22Rv1 (cell line): ENCODE data around the gene DPM3.

Experiments used
- CTCF ChIP-seq: fragments of 450-650 bp; IDR thresholded peaks from 2 replicates; pipeline ENCODE4 v1.5.1; 2017; ENCODE audit warnings: mild to moderate bottlenecking
- ZFX ChIP-seq: fragments of 450-650 bp; IDR thresholded peaks from 2 replicates; pipeline ENCODE4 v1.6.1; 2017; ENCODE audit warnings: antibody characterized with exemption, borderline replicate concordance

- no peak for TF ChIP-seq CTCF
- TF ChIP-seq ZFX = no peak
Measured at GRCh38 chr1:155092641-155093040, 47.7 kb downstream of the DPM3 start.
